Psoas muscle (tissue), 8 donors: ENCODE data around the gene ABITRAM. TPM values are rescaled to one million over a fixed set of nuclear protein-coding genes. Genes with fewer than 3 reads are reported as not detected.
"Not testable (repeated sequence)": the region's sequence is repeated elsewhere in the genome, so short reads cannot be mapped to it uniquely, and the experiment has no call there.

ENCODE experiments used
- ATAC-seq, 4 donors: fragments of 200-7000 bp; cut with Tn5 transposase; one replicate each; pipeline ENCODE4 v1.9.1; 2020; ENCODE audit warnings: moderate library complexity in 3 of 4, mild to moderate bottlenecking in 2 of 4
- DNase-seq, 2 donors: peaks; one replicate each; pipeline ENCODE4 v3.0.0-alpha.2; 2020
- H3K27ac ChIP-seq: fragments of 200-600 bp; one replicate; pipeline ENCODE4 v1.8.0; 2022
- H3K27me3 ChIP-seq, 3 donors: fragments of 200-600 bp in 1 of 3; one replicate each; pipeline versions ENCODE4 v1.6.1 to v1.8.0; 2013 to 2022; ENCODE audit warnings: low read length in 2 of 3, mild to moderate bottlenecking in 2 of 3, moderate library complexity in 1 of 3; ENCODE audit not compliant: insufficient read depth in 3 of 3
- H3K36me3 ChIP-seq, 2 donors: fragments of 200-600 bp in 1 of 2; one replicate each; pipeline versions ENCODE4 v1.6.1 to v1.8.0; 2013 to 2022; ENCODE audit warnings: low read depth in 1 of 2, mild to moderate bottlenecking in 1 of 2, moderate library complexity in 1 of 2; ENCODE audit not compliant: insufficient read depth in 1 of 2
- H3K4me1 ChIP-seq: fragments of 200-600 bp; one replicate; pipeline ENCODE4 v1.8.0; 2022
- H3K4me3 ChIP-seq: fragments of 200-600 bp; one replicate; pipeline ENCODE4 v1.8.0; 2022; ENCODE audit warnings: mild to moderate bottlenecking
- H3K9me3 ChIP-seq: fragments of 200-600 bp; one replicate; pipeline ENCODE4 v1.8.0; 2022
- WGBS, 3 donors: extraction: QIAGEN DNeasy Blood & Tissue Kit; methylation state at CpG; one replicate each; pipeline versions ENCODE4 v1.1.6 to v1.1.7; 2013; 5-methylcytosine and 5-hydroxymethylcytosine counted together
- intact Hi-C, 2 donors: fragments of 100-400 bp; cut with DNase I; formaldehyde crosslinking; loops; one replicate each; pipeline versions ENCODE4 v1.11.0 to v1.14.2; 2022
- long read RNA-seq, 2 donors: library from polyadenylated mRNA; unstranded; transcript quantifications; one replicate each; pipeline ENCODE4 v2.0.0, GENCODE V29; 2021
- polyA plus RNA-seq, 3 donors: library from polyadenylated mRNA; stranded (reverse); fragments of 200-250 nt; gene quantifications; one replicate each; pipeline ENCODE4 v1.2.3, GENCODE V29; 2013
- total RNA-seq, 4 donors: library from RNA; stranded (reverse); fragmentation: NEBNext Ultra II Directional in 2 of 4; extraction: Animal tissue kit (Norgen Biotek cat#: 25700) in 2 of 4; gene quantifications; one replicate each; pipeline versions ENCODE4 v1.2.1 to v1.2.4, GENCODE V29; 2021 to 2023
- TF ChIP-seq, protein P1 (sequence below): fragments of 200-600 bp; IDR thresholded peaks from one replicate; pipeline ENCODE4 v1.8.0; 2022; ENCODE audit warnings: antibody characterized with exemption
- donor health status: healthy with polysubstance abuse.
- donor health status: DM: no; HTN: no; CAD: no; lungs with moderate emphysema.
- donor health status: Bipolar disorder and iron deficiency.
- donor health status: healthy.
- donor health status: DM: yes; HTN: yes; CAD: no.
- donor health status: DM: no; HTN: no; CAD: no.
- donor health status: DM: no; HTN: no; CAD: no.
- donor health status: DM: yes; HTN: yes; CAD: no.

The ABITRAM gene, protein sequence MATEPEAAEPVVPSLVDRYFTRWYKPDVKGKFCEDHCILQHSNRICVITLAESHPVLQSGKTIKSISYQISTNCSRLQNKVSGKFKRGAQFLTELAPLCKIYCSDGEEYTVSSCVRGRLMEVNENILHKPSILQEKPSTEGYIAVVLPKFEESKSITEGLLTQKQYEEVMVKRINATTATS
- total RNA-seq, result 10 to 100 TPM in 1 of 4 donors, 1 to 10 TPM in 3; 7.6 to 15.2 (median 8.3) TPM
- polyA plus RNA-seq, result 10 to 100 TPM; 14.1 to 37.9 (median 24.3) TPM
- long read RNA-seq, donor 1, transcript FAM206A-201 (6 exons, 2,134 nt), result major isoform, 9 of 9 reads
- long read RNA-seq, donor 1, partial matches to known transcripts, result 0 of 9 reads
- long read RNA-seq, donor 1, other reads (novel, unspliced or antisense), result 0 of 9 reads
- long read RNA-seq, donor 2, transcript FAM206A-201 (6 exons, 2,134 nt), result major isoform, 27 of 34 reads
- long read RNA-seq, donor 2, partial matches to known transcripts, result 0 of 34 reads
- long read RNA-seq, donor 2, other reads (novel, unspliced or antisense), result 7 of 34 reads

DNA sequence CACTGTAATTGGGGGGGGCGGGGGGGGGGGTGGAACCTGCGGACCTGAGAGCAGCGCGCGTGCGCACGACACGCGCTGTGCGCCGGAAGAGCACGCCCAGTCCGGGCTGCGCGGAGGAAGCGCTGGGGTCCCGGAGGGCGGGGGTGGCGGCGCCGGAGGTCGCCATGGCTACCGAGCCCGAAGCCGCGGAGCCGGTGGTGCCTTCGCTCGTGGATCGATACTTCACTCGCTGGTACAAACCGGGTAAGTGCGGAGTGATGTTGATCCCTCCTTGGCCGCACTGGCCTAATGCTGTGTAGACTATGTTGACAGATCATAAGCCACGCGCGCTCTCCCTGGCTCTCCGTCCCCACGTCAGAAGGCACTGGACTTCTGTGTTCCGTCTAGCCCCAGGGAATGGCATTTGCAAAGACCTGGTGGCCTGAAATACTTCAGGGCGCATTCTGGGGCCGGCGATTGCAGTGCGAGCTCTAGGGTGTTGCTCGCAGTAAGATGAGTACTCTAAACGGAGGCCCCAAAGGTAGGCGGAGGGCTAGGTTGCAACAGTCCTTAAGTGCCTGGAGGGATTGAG lies at the start of gene ABITRAM:
Gene ABITRAM, plus strand, starts transcription at position 78 of the 571 bp plus-strand sequence. Its CDS starts 87 bp downstream, at position 165.
- Histone ChIP-seq H3K9me3 (no peaks in the 10 kb centered on the region), H3K4me1 (peaks cover 20% of the 10 kb centered on the region), H3K4me3 (peak within 1 kb of the TSS; percentile 97), H3K27ac (peak within 1 kb of the TSS; percentile 93), H3K36me3 (peaks cover 0 to 43% of the 10 kb centered on the region in 2 donors), H3K27me3 (no peaks in the 10 kb centered on the region)
- intact Hi-C loops, result loop anchor here in 1 of 2 donors (5.0 kb wide), 1 partner anchor 78 kb away; the partner anchor contains the start of gene CTNNAL1
- DNase-seq (peak; percentile 76 to 85), ATAC-seq (peak; percentile 94 to 95 (median 94))
- whole genome bisulfite sequencing, 3 donors, result 0% methylated on average over 46 to 47 of the region's 47 CpGs
- TF ChIP-seq, protein P1, sequence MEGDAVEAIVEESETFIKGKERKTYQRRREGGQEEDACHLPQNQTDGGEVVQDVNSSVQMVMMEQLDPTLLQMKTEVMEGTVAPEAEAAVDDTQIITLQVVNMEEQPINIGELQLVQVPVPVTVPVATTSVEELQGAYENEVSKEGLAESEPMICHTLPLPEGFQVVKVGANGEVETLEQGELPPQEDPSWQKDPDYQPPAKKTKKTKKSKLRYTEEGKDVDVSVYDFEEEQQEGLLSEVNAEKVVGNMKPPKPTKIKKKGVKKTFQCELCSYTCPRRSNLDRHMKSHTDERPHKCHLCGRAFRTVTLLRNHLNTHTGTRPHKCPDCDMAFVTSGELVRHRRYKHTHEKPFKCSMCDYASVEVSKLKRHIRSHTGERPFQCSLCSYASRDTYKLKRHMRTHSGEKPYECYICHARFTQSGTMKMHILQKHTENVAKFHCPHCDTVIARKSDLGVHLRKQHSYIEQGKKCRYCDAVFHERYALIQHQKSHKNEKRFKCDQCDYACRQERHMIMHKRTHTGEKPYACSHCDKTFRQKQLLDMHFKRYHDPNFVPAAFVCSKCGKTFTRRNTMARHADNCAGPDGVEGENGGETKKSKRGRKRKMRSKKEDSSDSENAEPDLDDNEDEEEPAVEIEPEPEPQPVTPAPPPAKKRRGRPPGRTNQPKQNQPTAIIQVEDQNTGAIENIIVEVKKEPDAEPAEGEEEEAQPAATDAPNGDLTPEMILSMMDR, result no peak

DNA sequence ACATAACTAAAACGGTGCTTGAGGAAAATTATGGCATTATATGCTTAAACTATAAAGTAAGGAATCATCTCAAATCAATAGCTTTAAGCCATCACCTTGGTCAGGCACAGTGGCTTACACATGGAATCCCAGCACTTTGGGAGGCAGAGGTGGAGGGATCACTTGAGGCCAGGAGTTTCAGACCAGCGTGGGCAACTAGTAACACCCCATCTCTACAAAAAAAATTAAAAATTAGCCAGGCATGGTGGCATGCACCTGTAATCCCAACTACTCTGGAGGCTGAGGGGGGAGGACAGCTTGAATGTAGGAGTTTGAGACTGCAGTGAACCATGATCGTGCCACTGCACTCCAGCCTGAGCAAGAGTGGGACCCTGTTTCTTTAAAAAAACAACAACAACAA lies 49.5 kb upstream of the ABITRAM start:
- TF ChIP-seq, protein P1, result no peak
- peaks cover 8 to 70% of the 10 kb centered on the region in 2 donors for H3K36me3 ChIP-seq

DNA sequence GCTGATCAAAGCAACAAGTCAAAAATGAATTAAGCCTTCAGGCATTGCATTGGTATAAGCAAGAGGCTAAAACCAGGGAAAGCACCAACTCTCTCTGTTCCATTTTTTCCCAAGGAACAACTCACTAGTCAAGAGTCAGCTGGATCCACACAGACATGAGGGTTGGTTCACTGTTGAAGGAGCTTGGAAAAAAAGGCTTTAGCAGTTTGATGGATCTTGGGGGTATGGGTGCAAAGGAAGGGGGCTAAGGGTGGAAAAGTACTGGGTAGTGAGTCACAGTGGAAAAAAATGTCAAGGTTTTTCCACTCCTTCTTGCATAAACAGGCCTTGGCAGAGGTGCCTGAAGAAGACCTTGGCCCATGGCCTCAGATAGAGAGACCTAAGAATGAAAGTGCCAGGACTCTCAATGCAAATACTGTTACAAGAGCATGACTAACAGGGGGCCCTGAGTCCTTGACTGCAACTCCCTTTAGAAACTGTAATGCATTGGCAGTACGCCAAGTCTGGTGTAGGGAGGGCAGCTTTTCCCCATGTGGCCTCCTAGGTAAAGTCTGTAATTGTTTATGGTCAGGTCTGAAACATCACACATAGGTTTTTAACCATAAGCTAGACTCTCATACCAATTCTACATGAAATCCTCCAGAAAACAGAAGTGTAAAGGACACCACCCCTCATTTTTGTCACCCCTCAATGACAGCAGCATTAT lies 48.4 kb upstream of the ABITRAM start:
- no peak overlapping the region for H3K27ac ChIP-seq
- H3K4me1 ChIP-seq, result no peaks in the 10 kb centered on the region
- DNase-seq (no peak), ATAC-seq (peak in 1 of 4 donors; percentile 35)
- no peaks in the 10 kb centered on the region for H3K27me3 ChIP-seq
- H3K9me3 ChIP-seq, result no peaks in the 10 kb centered on the region
- intact Hi-C loops, result no loop called here
- peaks cover 8 to 70% of the 10 kb centered on the region in 2 donors for H3K36me3 ChIP-seq
- no peak overlapping the region for H3K4me3 ChIP-seq
- TF ChIP-seq, protein P1, result no peak
- 54 to 74% (median 56%) methylated on average over 1 of the region's 1 CpG for WGBS, 3 donors

More for the DNA sequence above, 49.5 kb upstream of the ABITRAM start:
- Histone ChIP-seq H3K4me3 (no peak overlapping the region), H3K27me3 (no peaks in the 10 kb centered on the region), H3K9me3 (no peaks in the 10 kb centered on the region), H3K4me1 (no peaks in the 10 kb centered on the region), H3K27ac (no peak overlapping the region)
- intact Hi-C loops, result loop anchor here in 1 of 2 donors (5.0 kb wide), 1 partner anchor 38 kb away; no protein-coding TSS in a partner anchor
- 88 to 94% (median 93%) methylated on average over 3 of the region's 3 CpGs for WGBS, 3 donors
- ATAC-seq (no peak), DNase-seq (no peak)

DNA sequence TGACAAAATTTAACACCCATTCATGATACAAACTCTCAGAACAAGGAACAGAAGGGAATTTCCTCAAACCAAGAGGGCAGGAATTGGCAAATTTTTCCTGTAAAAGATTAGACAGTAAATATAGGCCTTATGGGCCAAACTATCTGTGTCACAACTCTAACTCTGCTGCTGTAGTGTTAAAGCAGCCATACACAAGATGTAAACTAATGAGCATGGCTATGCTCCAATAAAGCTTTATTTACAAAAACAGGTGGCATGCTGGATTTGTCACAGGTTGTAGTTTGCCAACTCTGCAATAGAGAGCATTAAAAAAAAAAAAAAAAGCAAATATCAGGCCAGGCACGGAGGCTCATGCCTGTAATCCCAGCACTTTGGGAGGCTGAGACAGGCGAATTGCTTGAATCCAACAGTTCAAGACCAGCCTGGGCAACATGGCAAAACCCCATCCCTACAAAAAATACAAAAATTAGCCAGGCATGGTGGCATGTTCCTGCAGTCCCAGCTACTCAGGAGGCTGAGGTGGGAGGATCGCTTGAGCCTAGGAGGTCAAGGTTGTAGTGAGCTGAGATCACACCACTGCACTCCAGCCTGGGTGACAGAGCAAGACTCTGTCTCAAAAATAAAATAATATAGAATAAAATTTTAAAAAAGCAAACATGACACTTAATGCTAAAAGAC lies 47.5 kb upstream of the ABITRAM start:
- H3K27ac ChIP-seq, H3K27me3 ChIP-seq, DNase-seq, H3K4me1 ChIP-seq, intact Hi-C loops, H3K9me3 ChIP-seq, H3K4me3 ChIP-seq: not testable (repeated sequence)
- ATAC-seq, result peak in 1 of 4 donors; percentile 32
- WGBS, 3 donors, result 63 to 84% (median 69%) methylated on average over 3 of the region's 3 CpGs
- H3K36me3 ChIP-seq, result peaks cover 8 to 70% of the 10 kb centered on the region in 2 donors
